Bronchial epithelial cell (primary cell): Measurements from ENCODE around the gene MRC1. TPM values are rescaled to one million over a fixed set of nuclear protein-coding genes. Genes with fewer than 3 reads are reported as not detected.

Experiments used
- DNase-seq: peaks from one replicate; pipeline ENCODE4 v3.0.0-alpha.2; 2010; ENCODE audit warnings: low read depth
- FAIRE-seq: peaks from 2 replicates; lab custom pipeline; 2011; peaks lifted over from hg19 to GRCh38; lab: Jason Lieb, UNC
- H3K27me3 ChIP-seq: 2 replicates; pipeline ENCODE4 v1.5.1; 2011; ENCODE audit warnings: low read length; ENCODE audit not compliant: control insufficient read depth, insufficient read depth
- H3K36me3 ChIP-seq: 2 replicates; pipeline ENCODE4 v1.5.1; 2011; ENCODE audit warnings: low read length; ENCODE audit not compliant: control insufficient read depth, insufficient read depth
- H3K4me3 ChIP-seq: 2 replicates; pipeline ENCODE4 v1.5.1; 2011; ENCODE audit warnings: mild to moderate bottlenecking, low read depth, low read length, control low read depth
- total RNA-seq: library from RNA; depleted of rRNA; stranded (reverse); fragments of >200 nt; gene quantifications from 2 replicates; pipeline ENCODE4 v1.2.1, GENCODE V29; 2014
- TF ChIP-seq, protein P1 (sequence below): IDR thresholded peaks from 2 replicates; pipeline ENCODE4 v1.5.1; 2011; ENCODE audit warnings: mild to moderate bottlenecking, moderate library complexity, low read length, control low read depth, inconsistent platforms; ENCODE audit not compliant: insufficient read depth, severe bottlenecking

Gene MRC1
- total RNA-seq, 1 donor from 2014 or later: under 0.01 TPM

DNA sequence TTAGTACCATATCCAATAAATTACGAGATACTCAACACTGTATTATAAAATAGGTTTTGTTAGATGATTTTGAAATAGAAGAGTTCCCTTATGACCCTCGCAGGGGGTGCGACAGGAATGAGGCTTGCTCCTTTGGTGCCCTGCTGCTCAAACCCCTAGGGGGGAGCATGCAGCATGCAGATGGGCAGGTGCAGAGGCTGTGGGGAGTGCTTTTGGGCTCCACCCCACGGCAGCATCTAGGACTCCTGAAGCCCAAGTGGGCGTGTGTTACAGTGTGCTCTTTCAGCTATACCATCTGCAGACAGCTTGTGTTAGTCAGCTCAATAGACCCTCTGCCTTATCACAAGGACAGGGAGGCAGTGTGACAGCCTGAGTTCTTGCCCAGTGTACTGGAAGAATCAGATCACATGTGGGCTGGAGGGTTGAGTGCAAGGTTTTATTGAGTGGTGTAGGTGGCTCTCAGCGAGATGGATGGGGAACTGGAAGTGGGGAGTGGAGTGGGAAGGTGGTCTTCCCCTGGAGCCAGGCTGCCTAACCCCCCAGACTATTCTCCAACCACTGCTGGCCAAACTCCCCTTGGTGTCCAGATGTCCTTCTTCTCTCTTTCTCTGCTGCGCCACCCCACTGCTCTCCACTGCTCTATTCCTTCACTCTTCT, 3.1 kb upstream of the MRC1 start:
- H3K36me3 ChIP-seq: no peaks in the 10 kb centered on the region
- H3K27me3 ChIP-seq: no peaks in the 10 kb centered on the region
- peak; percentile 66 for FAIRE-seq
- TF ChIP-seq, protein P1, sequence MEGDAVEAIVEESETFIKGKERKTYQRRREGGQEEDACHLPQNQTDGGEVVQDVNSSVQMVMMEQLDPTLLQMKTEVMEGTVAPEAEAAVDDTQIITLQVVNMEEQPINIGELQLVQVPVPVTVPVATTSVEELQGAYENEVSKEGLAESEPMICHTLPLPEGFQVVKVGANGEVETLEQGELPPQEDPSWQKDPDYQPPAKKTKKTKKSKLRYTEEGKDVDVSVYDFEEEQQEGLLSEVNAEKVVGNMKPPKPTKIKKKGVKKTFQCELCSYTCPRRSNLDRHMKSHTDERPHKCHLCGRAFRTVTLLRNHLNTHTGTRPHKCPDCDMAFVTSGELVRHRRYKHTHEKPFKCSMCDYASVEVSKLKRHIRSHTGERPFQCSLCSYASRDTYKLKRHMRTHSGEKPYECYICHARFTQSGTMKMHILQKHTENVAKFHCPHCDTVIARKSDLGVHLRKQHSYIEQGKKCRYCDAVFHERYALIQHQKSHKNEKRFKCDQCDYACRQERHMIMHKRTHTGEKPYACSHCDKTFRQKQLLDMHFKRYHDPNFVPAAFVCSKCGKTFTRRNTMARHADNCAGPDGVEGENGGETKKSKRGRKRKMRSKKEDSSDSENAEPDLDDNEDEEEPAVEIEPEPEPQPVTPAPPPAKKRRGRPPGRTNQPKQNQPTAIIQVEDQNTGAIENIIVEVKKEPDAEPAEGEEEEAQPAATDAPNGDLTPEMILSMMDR: no peak
- no peak for DNase-seq
- H3K4me3 ChIP-seq: no peak overlapping the region

DNA sequence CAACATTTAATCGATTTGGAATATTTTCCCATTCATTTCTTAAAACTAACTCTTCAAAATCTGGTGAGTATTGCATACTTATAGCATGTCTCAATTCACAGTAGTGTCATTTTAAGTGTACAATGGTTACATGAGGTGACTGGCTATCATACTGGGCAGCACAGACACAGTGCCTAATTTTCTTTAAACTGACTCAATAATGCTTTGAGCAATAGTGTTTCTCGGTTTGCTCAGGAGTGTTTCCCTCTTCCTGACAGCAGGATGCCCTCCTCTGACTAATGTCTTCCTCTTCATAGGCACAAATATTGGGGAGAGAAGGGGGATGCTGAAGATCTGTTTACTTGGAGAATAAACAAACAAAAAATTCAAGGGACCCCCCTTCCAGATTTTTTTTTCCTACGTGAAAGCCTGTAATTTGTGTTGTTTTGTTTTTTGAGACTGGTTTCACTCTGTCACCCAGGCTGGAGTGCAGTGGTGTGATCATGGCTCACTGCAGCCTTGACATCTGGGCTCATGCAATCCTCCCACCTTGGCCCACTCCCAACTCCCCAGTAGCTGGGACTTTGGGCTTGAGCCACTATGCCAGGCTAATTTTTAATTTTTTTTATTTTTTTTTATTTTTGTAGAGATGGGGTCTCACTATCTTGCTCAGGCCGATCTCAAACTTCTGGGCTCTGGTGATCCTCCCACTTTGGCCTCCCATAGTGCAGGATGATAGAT, 2.2 kb downstream of the MRC1 start:
- TF ChIP-seq, protein P1: no peak
- no peak overlapping the region for H3K4me3 ChIP-seq
- H3K27me3 ChIP-seq: no peaks in the 10 kb centered on the region
- H3K36me3 ChIP-seq: no peaks in the 10 kb centered on the region
- FAIRE-seq (no peak), DNase-seq (no peak)

DNA sequence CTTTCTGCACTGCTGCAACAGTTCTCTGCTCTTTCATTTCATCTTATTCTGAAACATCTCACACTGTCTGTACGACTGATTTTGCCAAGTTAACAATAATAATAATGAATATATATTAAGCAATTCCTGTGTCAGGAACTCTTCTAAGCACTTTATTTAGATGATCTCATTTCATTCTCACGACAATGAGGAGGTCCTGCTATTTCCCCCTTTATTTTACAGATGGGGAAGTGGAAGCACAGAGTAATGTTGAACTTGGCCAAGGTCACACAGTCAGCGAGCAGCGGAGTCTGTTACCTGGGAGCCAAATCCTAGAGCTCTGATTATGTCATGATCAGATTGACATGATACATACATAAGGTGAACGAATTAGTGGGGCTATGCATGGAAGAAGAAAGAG, 5.8 kb downstream of the MRC1 start:
- FAIRE-seq (no peak), DNase-seq (no peak)
- Histone ChIP-seq H3K27me3 (no peaks in the 10 kb centered on the region), H3K36me3 (no peaks in the 10 kb centered on the region), H3K4me3 (no peak overlapping the region)
- TF ChIP-seq, protein P1: no peak

DNA sequence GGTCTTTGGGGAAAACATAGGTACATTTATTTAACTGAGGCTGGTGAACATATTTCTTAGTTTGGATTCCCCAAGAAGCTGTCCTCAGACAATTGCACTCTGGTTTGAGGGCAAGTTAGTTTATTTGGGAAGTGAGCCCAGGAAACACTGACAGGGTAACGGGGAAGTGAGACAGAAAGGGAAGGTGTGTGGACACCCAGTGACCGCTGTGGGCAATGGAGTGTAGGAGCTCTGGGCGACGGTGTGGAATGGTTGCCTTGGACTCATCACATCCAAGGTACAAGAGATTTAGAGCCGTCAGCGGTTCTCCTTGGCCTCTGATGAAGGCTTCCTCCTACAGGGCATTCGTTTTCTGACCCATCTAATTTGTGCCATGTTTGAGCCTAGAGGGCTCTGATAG, 7.1 kb downstream of the MRC1 start:
- Histone ChIP-seq H3K27me3 (no peaks in the 10 kb centered on the region), H3K4me3 (no peak overlapping the region), H3K36me3 (no peaks in the 10 kb centered on the region)
- FAIRE-seq (no peak), DNase-seq (no peak)
- TF ChIP-seq, protein P1: no peak

DNA sequence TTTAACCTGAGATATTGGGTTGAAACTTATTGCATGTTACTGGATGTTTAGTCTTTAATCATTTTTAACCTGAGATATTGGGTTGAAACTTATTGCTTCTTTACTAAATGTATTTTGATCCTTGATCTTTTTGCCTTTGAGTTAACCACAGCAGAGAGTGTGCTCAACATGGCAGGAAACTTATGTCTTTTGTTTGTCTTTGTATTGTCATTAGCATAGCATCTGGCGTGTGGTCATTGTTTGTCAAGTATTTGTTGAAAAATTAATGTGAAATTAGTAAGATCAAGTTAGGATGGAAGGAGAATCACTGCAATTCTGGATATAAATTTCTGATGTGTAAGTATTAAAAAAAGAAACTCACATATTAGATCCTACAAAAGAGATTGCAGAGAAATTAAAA, 8.2 kb downstream of the MRC1 start:
- no peak for FAIRE-seq
- Histone ChIP-seq H3K27me3 (no peaks in the 10 kb centered on the region), H3K4me3 (no peak overlapping the region), H3K36me3 (no peaks in the 10 kb centered on the region)
- TF ChIP-seq, protein P1: no peak
- DNase-seq: no peak
